ES-I3 (cell line): ENCODE measurements around the gene RSU1.

ENCODE experiments used
- H3K36me3 ChIP-seq: 2 replicates; pipeline ENCODE4 v1.6.1; 2013; ENCODE audit warnings: mild to moderate bottlenecking, low read length, control low read depth, moderate library complexity; ENCODE audit not compliant: insufficient read depth
- H3K4me1 ChIP-seq: 2 replicates; pipeline ENCODE4 v1.6.1; 2013; ENCODE audit warnings: mild to moderate bottlenecking, control low read depth, low read length; ENCODE audit not compliant: insufficient read depth
- H3K9ac ChIP-seq: 2 replicates; pipeline ENCODE4 v1.6.1; 2013; ENCODE audit warnings: low read depth, mild to moderate bottlenecking, low read length, moderate library complexity
- H3K9me3 ChIP-seq: 2 replicates; pipeline ENCODE4 v1.6.1; 2013; ENCODE audit warnings: mild to moderate bottlenecking, low read length, moderate library complexity; ENCODE audit not compliant: control insufficient read depth, insufficient read depth

Gene RSU1

DNA sequence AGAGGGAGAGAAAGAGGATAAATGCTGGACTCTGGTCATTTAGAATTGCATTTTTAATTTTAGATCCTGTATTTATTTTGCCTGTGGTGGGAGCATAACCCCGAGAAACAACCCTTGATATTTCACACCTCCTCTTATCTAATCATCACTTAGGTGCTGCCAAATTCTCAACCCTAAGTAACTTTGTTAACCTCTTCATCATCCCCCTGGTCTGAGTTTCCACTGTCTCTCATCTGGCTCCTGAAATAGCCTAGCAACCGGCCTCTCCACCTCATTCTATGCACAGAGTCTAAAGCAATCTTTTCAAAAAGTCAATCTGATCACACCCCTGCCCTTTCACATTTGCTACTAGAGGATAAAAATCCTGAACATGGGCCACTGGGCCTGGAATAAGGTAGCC is 177.1 kb downstream of the RSU1 start:
- H3K4me1 ChIP-seq, result peaks cover 15% of the 10 kb centered on the region
- no peaks in the 10 kb centered on the region for H3K36me3 ChIP-seq
- H3K9me3 ChIP-seq, result no peaks in the 10 kb centered on the region
- no peak overlapping the region for H3K9ac ChIP-seq

DNA sequence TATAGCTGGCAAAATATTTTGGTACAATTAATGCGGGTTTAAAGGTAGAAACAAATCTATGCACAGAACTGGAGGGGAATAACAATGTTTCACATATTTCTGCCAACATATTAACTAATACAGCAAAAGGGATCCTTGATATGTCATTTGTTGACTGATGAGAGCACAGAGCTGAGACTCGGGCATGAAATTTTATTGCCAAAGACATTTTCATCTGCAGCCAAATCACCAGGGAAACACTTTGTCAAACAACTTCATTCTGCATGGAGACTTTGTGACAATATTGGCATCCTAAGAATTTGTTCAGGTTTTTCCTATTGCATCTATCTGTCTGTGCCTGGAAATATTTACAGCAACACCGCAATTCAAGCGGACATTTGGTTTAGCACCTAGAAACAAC is 177.8 kb downstream of the RSU1 start:
- Histone ChIP-seq H3K9ac (no peak overlapping the region), H3K4me1 (peaks cover 12% of the 10 kb centered on the region), H3K9me3 (no peaks in the 10 kb centered on the region), H3K36me3 (no peaks in the 10 kb centered on the region)

- Histone ChIP-seq H3K36me3 (no peaks in the 10 kb centered on the region), H3K9me3 (no peaks in the 10 kb centered on the region), H3K9ac (no peak overlapping the region), H3K4me1 (no peaks in the 10 kb centered on the region)
Measured at GRCh38 chr10:16632996-16633395, 184.2 kb downstream of the RSU1 start.

DNA sequence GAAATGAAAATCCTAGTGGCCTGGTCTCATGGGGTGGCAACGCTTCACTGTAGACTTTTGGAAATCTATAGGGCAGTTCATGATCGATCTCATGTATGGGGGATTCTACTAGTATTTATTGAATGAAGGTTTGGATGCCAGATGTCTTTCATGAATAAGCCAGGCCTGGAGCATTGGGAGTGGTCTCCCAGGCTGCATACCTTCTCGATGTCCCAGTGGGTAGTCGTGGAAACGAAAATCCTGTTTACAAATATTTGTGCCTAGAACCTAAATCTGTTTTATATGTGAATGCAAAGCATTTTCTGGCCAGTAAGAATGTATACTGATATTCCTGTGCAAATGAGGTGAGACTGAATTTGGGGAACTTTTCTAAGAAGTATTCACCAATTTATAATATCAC is 190.5 kb downstream of the RSU1 start:
- 0 out of 2 replicates have a peak, but pooled peaks cover 4% of the 10 kb centered on the region for H3K4me1 ChIP-seq
- no peaks in the 10 kb centered on the region for H3K9me3 ChIP-seq
- no peak overlapping the region for H3K9ac ChIP-seq
- no peaks in the 10 kb centered on the region for H3K36me3 ChIP-seq

DNA sequence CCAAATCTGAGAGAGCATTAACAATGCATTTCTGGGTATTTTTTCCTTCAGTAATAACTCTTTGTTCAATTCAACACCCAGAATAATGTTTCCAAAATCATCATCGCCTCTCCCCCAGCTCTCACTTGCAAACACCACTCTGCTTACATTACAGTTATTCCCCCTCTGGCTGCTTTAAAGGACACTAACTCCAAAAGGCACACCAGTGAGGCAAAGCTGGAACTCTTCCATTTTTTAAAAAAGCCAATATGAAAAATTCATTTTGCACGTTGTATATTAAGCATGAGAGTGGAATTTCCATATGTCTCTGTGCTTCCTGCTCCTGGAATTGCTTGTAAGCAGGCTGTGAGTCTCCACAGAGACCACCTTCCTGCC is 204.3 kb downstream of the RSU1 start:
- Histone ChIP-seq H3K36me3 (no peaks in the 10 kb centered on the region), H3K9me3 (no peaks in the 10 kb centered on the region), H3K9ac (no peak overlapping the region), H3K4me1 (no peaks in the 10 kb centered on the region)

GRCh38 chr10:16612115-16612980 is 204.9 kb downstream of the RSU1 start:
- Histone ChIP-seq H3K4me1 (no peaks in the 10 kb centered on the region), H3K9ac (no peak overlapping the region), H3K9me3 (no peaks in the 10 kb centered on the region), H3K36me3 (no peaks in the 10 kb centered on the region)

DNA sequence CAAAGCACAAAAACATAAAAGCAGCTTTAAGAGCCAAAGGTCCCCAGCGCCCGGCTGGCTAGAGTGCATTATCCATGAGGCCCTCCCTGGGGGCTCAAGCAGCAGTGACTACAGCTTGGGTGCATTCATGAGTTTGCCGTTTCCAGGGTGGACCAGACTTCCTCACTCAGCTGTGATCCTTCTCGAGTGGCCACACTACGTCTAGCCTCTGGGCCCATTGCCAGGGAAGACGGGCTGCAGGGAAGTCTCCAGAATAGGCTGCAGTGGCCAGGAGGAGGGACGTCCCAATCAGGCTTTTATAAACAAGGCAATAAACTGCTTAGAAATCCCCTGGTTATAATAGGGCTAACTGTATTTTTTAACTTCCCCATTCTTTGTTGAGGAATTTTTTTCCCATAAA is 206.2 kb downstream of the RSU1 start:
- Histone ChIP-seq H3K36me3 (no peaks in the 10 kb centered on the region), H3K4me1 (no peaks in the 10 kb centered on the region), H3K9ac (no peak overlapping the region), H3K9me3 (no peaks in the 10 kb centered on the region)

- Histone ChIP-seq H3K9me3 (no peaks in the 10 kb centered on the region), H3K36me3 (no peaks in the 10 kb centered on the region), H3K4me1 (no peaks in the 10 kb centered on the region), H3K9ac (no peak overlapping the region)
Measured at GRCh38 chr10:16609211-16609610, 208.0 kb downstream of the RSU1 start.

- Histone ChIP-seq H3K36me3 (no peaks in the 10 kb centered on the region), H3K9ac (no peak overlapping the region), H3K9me3 (no peaks in the 10 kb centered on the region), H3K4me1 (no peaks in the 10 kb centered on the region)
Measured at GRCh38 chr10:16606923-16607322, 210.3 kb downstream of the RSU1 start.

GRCh38 chr10:16606421-16606820 is 210.8 kb downstream of the RSU1 start:
- Histone ChIP-seq H3K4me1 (no peaks in the 10 kb centered on the region), H3K36me3 (no peaks in the 10 kb centered on the region), H3K9ac (no peak overlapping the region), H3K9me3 (no peaks in the 10 kb centered on the region)

DNA sequence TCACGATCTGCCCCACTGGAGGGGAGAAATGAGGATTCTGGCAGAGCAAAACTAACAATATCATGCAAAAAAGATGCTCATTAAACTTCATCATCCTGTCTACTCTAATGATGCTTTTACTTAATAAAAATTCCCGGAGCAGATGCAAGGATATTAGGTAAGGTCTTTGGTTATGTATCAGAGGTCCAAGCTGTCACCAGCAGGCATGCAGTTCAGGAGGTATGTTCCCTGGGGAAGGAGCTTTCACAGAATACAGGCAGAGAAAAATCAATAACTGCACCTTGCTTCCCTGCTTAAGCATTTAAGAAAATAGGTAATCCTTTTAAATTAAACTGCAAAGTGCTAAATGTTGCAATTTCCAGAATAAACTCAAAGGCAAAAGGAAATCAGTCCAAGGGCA is 213.9 kb downstream of the RSU1 start:
- Histone ChIP-seq H3K36me3 (no peaks in the 10 kb centered on the region), H3K4me1 (no peaks in the 10 kb centered on the region), H3K9me3 (no peaks in the 10 kb centered on the region), H3K9ac (no peak overlapping the region)

DNA sequence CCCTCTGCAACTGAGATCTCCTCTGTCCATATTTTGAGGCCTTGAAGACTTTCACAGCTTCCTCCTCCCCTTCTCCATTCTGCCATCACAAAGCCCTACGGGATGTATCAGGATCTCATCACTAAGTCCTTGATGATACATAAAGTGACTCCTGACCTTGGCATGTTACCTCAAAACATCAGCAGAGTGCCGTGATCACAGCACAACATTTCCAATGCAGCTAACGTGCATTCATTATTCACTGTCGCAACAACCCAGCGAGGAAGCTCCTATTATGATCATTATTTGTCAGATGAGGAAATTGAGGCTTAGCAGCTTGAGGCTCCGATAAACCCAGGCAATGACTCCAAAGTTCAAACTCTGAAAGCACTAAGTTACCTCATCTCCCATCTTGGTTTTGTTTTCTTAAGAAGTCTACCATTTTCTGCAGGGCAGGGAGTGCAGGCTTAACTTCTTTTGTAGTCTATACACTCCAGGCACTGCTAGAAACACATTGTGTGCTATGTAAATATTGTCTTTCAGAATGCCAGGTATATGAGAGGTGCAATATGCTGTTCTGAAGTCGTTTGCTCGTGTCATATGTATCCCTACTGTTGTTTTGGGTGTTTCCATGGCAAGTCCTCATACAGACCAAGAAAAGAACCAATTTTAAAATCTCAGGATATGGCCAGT is 215.0 kb downstream of the RSU1 start:
- H3K9me3 ChIP-seq, result no peaks in the 10 kb centered on the region
- peaks cover 4% of the 10 kb centered on the region; the same call in 1 of the 2 replicates for H3K4me1 ChIP-seq
- no peaks in the 10 kb centered on the region for H3K36me3 ChIP-seq
- no peak overlapping the region for H3K9ac ChIP-seq

DNA sequence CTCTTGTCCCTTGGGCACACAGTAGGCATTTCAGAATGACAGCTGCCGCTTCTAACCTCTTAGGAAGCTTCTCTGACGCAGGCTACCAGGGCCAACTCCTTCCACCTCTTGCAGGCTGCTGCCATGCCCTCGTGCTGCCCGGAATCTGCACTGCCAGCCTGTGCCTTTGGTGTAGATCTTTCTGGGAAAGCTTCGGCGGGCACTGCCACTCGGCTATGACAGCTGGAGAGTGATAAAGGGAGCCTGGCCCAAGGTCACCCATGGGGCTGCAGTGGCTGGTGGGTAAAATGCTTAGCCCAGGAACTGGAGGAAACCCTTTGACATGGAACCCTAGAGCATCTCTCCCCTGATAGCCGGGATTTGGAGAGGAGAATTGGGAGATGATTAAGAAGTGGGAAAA is 217.6 kb downstream of the RSU1 start:
- H3K36me3 ChIP-seq, result no peaks in the 10 kb centered on the region
- H3K9me3 ChIP-seq, result no peaks in the 10 kb centered on the region
- no peak overlapping the region for H3K9ac ChIP-seq
- H3K4me1 ChIP-seq, result peaks cover 13% of the 10 kb centered on the region

DNA sequence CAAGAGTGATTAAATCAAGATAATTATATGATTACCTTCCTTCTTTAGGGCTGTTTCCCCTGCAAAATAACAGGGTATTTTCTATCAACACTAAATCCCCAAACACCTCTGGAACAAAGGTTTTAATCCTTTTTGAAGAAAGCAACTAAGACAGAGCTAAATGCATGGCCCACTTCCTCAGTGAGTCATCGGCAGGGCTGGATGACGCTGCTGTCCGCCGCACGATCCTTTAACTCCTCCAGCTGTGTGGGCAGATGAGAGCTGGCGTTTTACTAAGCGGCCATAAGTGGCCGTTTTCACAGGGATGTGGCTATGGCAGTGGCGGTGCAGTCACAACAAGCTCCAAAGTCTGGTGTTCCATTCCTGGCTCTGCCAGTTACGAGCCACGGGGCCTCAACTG is 219.6 kb downstream of the RSU1 start:
- H3K4me1 ChIP-seq, result peaks cover 15% of the 10 kb centered on the region
- H3K9ac ChIP-seq, result no peak overlapping the region
- H3K9me3 ChIP-seq, result no peaks in the 10 kb centered on the region
- H3K36me3 ChIP-seq, result no peaks in the 10 kb centered on the region

GRCh38 chr10:16592378-16592777 is 224.8 kb downstream of the RSU1 start:
- Histone ChIP-seq H3K4me1 (peaks cover 16% of the 10 kb centered on the region), H3K36me3 (no peaks in the 10 kb centered on the region), H3K9me3 (no peaks in the 10 kb centered on the region), H3K9ac (no peak overlapping the region)
